Measurements from ENCODE around the gene NCKAP5.

NCKAP5 gene

DNA sequence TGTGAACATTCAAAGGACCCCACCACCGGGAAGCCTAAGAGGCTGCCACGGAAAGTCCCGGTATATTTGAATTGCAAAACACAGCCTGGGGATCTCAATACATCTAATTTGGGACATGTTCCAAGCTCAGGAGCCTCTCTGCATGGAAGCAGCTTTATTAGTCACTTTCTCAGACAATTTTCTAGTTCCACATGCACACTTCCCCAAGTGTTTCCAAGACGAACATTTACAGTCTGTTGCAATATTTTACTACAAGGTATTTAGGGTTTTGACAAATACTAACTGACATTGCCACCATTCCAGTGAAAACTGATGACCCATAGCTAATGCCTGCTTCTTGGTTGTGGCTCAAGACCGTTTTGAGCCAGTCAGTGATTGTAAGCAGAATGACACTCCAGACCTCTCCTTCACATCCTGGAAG lies 145.3 kb downstream of the NCKAP5 start:
- no peak for DNase-seq (ENCODE audit: low spot score)

- DNase-seq (ENCODE audit: low spot score): no peak
Measured at GRCh38 chr2:133421516-133422324, 146.5 kb downstream of the NCKAP5 start.

- DNase-seq (ENCODE audit: low spot score): no peak
Measured at GRCh38 chr2:133420788-133421187, 147.5 kb downstream of the NCKAP5 start.

DNA sequence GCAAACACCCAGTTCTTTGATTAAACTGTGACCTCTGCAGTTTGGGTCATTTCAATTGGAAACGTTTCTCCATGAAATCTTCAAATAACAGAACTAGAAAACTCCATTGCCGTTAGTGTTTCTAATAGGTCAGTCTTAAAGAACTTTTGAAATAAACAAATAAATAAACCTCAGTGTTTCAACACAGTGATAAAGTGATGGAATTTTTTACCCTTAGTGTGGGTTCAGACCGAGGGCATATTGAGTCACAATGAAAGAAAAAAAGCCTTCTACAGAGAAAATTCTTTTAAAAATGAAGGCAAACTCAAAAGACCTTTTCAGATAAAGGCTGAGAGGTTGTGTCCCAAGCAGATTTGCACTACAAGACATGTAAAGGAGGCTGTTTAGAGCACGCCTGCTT lies 149.6 kb downstream of the NCKAP5 start:
- no peak for DNase-seq (ENCODE audit: low spot score)

DNA sequence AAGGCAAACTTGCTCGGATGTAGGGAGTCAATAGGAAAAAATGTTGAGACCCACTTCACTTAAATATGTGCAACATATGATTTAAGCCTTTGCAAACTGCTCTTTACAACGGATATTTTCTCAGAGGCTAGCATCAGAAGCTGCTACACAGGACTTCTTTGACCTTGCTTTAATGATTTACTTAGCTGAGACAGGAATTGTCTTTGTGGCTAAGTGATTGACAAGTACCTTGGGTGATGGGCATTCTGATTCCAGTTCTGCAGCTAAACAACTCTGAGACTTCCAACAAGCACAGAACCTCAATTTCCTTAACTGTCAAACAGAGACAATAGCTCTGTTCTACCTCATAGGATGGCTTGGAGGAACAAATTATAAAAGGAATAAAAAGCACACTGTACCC lies 150.2 kb downstream of the NCKAP5 start:
- no peak for DNase-seq (ENCODE audit: low spot score)

- DNase-seq (ENCODE audit: low spot score): no peak
Measured at GRCh38 chr2:133417415-133417814, 150.8 kb downstream of the NCKAP5 start.

GRCh38 chr2:133416736-133417135 lies 151.5 kb downstream of the NCKAP5 start:
- DNase-seq (ENCODE audit: low spot score): no peak

GRCh38 chr2:133416146-133416545 lies 152.1 kb downstream of the NCKAP5 start:
- no peak for DNase-seq (ENCODE audit: low spot score)

- no peak for DNase-seq (ENCODE audit: low spot score)
Measured at GRCh38 chr2:133415210-133415876, 152.9 kb downstream of the NCKAP5 start.

DNA sequence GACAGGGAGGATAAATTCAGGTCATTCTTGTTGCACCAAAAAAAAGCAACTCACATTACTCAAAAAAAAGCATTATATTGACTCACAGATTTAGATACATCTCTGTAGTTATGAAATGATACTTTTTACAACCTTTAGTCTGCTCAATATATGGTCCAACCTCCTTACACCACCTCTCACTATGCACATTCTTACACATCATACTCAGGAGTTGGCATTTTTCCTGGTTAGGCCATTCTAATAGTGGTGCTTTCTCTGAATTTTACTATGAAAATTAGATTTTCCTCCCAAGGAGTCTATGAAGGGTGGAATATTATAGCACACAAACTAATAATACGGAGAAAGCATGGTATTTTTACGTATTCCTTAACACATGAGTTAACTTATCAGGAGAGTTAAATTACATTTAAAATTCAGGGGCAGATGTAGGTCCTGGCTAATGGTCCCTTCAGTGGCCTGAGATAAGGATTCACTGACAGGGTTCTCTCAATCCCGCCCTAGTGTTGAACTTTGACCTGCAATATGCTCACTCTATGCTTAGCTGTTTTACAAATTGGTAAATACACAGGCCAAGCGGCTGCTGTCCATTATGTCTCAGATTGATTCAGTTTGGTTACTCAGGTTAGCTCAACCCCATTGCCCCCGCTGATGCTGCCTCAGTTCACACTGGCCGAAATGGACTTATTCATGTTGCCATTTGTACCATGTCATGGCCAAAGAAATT lies 153.6 kb downstream of the NCKAP5 start:
- DNase-seq (ENCODE audit: low spot score): no peak

GRCh38 chr2:133413863-133414262 lies 154.4 kb downstream of the NCKAP5 start:
- no peak for DNase-seq (ENCODE audit: low spot score)

- DNase-seq (ENCODE audit: low spot score): no peak
Measured at GRCh38 chr2:133412694-133413093, 155.6 kb downstream of the NCKAP5 start.

GRCh38 chr2:133411857-133412256 lies 156.4 kb downstream of the NCKAP5 start:
- DNase-seq (ENCODE audit: low spot score): no peak

- no peak for DNase-seq (ENCODE audit: low spot score)
Measured at GRCh38 chr2:133411101-133411500, 157.2 kb downstream of the NCKAP5 start.

DNA sequence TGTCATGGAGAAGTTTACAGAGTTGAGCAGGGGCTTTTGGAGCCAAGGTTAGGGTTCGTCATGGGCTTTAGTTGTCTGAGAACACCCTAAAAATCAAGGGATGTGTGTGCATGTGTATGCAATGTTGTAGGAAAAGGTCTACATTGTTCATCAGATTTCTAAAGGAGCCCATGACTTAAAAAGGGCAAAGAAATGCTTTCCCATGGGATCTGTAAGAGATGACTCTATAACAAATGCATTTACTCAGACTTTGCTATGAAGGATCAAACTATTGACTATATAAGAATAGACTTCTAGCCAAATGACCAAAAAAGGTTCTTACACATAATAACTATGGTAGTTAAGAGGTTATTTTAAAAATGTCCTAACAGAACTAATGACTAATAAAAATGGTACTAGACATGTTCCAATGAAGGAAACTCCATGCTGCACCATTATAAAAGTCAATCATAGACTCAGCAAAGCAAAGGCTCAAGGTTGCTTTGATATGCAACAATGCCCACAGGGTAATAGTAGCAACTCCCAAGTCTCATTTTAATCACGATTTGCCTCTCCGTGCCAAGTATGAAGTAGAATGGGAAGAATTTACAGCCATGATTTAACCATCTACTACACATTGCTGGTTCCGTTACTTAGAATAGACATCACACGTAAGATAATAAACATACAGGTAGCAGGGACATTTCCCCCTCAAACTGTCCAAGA lies 158.5 kb downstream of the NCKAP5 start:
- no peak for DNase-seq (ENCODE audit: low spot score)

GRCh38 chr2:133408671-133409070 lies 159.6 kb downstream of the NCKAP5 start:
- DNase-seq (ENCODE audit: low spot score): no peak

DNA sequence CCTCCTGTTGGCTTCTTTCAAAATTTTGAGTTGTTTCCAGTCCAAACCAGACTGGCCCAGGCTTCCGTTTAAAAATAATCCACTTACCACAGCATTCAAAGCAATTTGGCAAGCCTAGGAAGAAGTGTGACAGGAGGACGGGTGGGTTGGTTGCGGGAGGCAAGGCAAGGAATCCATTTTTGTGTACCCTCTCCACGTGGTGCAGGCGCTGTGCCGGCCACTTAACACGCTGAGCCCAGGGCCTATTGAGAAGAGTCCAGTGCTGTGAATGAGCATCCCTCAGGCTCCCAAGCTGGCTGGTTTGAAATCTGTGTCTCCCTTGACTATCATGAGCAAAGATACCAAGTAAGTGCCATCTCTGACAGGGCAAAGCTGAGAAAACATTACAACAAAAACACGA lies 160.9 kb downstream of the NCKAP5 start:
- no peak for DNase-seq (ENCODE audit: low spot score)

GRCh38 chr2:133405252-133405651 lies 163.0 kb downstream of the NCKAP5 start:
- DNase-seq (ENCODE audit: low spot score): no peak

GRCh38 chr2:133400411-133400810 lies 167.9 kb downstream of the NCKAP5 start:
- DNase-seq (ENCODE audit: low spot score): no peak

- no peak for DNase-seq (ENCODE audit: low spot score)
Measured at GRCh38 chr2:133393895-133394294, 174.4 kb downstream of the NCKAP5 start.

DNA sequence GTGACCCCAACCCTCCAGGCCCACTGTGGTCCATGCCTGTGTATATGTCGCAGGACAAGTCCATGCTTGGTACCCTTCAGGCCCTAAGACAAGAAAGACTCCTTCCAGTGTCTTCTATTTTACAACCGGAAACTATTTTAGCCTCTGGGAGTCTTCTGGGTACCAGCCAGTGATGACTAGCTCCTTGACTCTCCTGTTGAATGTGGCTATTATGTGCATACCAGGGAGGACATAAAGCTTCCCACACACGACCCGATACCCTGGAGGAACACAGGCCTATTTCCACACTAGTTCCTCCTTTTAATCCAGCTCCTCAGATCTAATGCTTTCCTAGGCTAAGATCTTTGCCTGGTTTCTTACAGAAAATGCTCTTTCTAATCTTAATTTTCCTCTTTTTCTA lies 178.1 kb downstream of the NCKAP5 start:
- DNase-seq (ENCODE audit: low spot score): no peak

DNA sequence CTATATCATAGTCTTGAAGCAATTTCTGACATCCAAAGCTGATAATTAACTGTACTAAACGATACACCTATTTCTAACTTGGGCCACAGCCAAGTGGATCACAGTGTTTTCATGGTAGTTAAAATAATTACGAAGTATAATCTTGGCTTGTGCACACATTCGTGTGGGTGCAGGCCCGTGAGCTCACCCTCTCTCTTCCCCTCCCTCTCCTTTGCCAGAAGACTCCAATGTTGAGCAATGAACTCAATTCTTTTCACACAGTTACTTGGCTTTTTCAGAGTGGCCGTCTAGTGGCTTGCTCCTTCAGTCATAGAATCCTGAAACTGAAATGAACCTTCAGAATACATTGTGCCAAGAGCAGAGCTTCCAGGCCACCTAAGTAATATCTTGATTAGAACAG lies 178.7 kb downstream of the NCKAP5 start:
- DNase-seq (ENCODE audit: low spot score): no peak

Data from left forelimb (tissue), 1 donor.